Activated T-helper 17 cell treated with anti-CD3 and anti-CD28 coated beads, Interleukin-2, amount 50 U/mL, for 72 hours (primary cell): Measurements from ENCODE around the gene SCO1. TPM values are rescaled to one million over a fixed set of nuclear protein-coding genes. Genes with fewer than 3 reads are reported as not detected.
"Not testable (repeated sequence)": the region's sequence is repeated elsewhere in the genome, so short reads cannot be mapped to it uniquely, and the experiment has no call there.

ENCODE experiments used
- ATAC-seq: fragments of 150-1000 bp; cut with Tn5 transposase; replicated peaks from 2 replicates; pipeline ENCODE4 v1.10.0; 2021; ENCODE audit warnings: mild to moderate bottlenecking, moderate library complexity
- H3K27ac Mint-ChIP-seq: one replicate; pipeline ENCODE4 v1.8.0; 2022; ENCODE audit warnings: mixed read lengths
- H3K27me3 Mint-ChIP-seq: one replicate; pipeline ENCODE4 v1.8.0; 2022; ENCODE audit warnings: mixed read lengths
- H3K36me3 Mint-ChIP-seq: one replicate; pipeline ENCODE4 v1.8.0; 2022; ENCODE audit warnings: low read depth, mild to moderate bottlenecking, mixed read lengths
- H3K4me1 Mint-ChIP-seq: one replicate; pipeline ENCODE4 v1.8.0; 2022; ENCODE audit warnings: mixed read lengths
- H3K4me3 Mint-ChIP-seq: one replicate; pipeline ENCODE4 v1.8.0; 2022; ENCODE audit warnings: mild to moderate bottlenecking, mixed read lengths
- H3K9me3 Mint-ChIP-seq: one replicate; pipeline ENCODE4 v1.8.0; 2022; ENCODE audit warnings: mixed read lengths
- total RNA-seq, 2 donors: library from RNA; stranded (reverse); gene quantifications; one replicate each; pipeline ENCODE4 v1.2.3, GENCODE V29; 2022

The SCO1 gene
- total RNA-seq, 2 donors from 2014 or later: 18.3 to 38.6 TPM

DNA sequence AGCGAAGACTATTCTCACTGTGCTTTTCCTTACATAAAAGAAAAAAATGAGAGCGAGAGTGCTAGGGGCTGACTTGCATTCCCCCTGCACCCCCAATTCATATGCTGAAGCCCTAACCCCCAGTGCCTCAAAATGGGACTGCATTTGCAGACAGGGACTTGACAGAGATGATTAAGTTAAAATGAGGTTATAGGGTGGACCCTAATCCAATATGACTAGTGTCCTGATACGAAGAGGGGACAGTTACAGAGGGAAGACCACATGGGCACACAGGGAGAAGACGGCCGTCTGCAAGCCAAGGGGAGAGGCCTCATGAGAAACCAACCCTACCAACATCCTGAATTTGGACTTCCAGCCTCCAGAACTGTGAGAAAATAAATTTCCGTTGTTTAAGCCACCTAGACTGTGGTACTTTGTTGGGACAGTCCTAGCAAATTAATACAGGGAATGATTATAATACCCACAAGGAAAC lies 34.1 kb upstream of the SCO1 start:
- ATAC-seq: no peak
- H3K4me1 Mint-ChIP-seq: peaks cover 4% of the 10 kb centered on the region
- H3K27me3 Mint-ChIP-seq: peaks cover 11% of the 10 kb centered on the region
- H3K36me3 Mint-ChIP-seq: no peaks in the 10 kb centered on the region
- no peaks in the 10 kb centered on the region for H3K9me3 Mint-ChIP-seq
- no peak overlapping the region for H3K27ac Mint-ChIP-seq
- H3K4me3 Mint-ChIP-seq: peak overlapping the region; percentile 82

DNA sequence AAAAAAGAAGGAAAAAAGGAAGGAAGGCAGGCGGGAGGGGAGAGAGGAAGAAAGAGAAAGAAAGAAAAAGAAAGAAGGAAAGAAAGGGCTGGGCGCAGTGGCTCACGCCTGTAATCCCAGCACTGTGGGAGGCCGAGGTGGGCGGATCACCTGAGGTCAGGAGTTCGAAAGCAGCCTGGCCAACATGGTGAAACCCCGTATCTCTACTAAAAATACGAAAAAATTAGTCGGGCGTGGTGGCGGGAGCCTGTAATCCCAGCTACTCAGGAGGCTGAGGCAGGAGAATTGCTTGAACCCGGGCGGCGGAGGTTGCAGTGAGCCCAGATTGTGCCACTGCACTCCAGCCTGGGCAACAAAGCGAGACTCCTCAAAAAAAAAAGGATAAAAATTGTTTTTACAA lies 32.9 kb upstream of the SCO1 start:
- H3K4me3 Mint-ChIP-seq: peak overlapping the region; percentile 82
- not testable (repeated sequence) for H3K4me1 Mint-ChIP-seq, H3K9me3 Mint-ChIP-seq, H3K36me3 Mint-ChIP-seq
- H3K27ac Mint-ChIP-seq: peak overlapping the region; percentile 86
- H3K27me3 Mint-ChIP-seq: peaks cover 11% of the 10 kb centered on the region
- peak; percentile 17 for ATAC-seq

DNA sequence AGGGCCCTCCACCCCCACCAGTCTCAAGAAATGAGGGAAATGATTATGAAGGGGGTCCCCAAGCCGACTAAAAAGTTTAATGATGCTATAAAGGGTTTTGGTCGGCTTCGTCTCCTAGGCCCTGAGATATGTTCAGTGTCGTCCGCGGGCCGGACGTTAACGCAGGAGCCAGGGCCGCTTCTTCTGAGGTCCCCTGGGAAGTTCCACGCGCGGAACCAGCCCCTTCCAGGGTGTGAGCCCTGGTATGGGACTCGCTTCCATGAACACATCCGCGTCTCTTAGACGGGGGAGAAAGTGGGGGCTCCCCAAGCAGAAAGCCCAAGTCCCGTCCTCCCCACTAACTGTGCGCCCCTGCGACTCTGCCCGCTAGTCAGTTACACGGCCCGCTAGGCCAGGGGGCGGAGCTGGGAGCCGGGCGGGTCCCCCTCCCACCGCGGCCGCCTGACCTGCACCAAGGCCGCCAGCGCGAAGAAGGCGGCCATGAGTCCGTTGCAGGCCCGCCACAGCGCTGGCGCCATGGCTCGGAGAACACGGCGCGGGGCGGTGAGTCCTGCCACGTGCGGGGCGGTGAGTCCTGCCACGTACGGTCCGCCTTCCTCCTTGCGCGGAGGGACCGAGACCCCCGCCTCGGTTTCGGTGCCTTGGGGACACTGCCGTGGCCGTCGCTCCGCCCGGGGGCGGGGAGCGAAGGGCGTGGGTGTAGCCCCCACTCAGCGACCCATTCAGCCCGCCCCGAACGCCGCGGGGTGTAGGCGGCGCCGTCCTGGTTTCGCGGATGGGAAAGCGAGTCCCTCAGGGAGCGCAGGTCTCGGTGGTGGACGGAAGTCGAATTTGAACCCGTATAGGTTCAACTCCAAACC lies 32.2 kb upstream of the SCO1 start, which contains the start of gene TMEM220:
Gene TMEM220 (minus strand): TSS at position 690 of the 860 bp plus-strand sequence. CDS start 172 bp downstream, at position 518.
- Mint-ChIP-seq H3K36me3 (no peaks in the 10 kb centered on the region), H3K9me3 (no peaks in the 10 kb centered on the region), H3K4me1 (peaks cover 4% of the 10 kb centered on the region), H3K27ac (peak within 1 kb of the TSS; percentile 86), H3K27me3 (peaks cover 10% of the 10 kb centered on the region), H3K4me3 (peak within 1 kb of the TSS; percentile 82)
- peak; percentile 69 for ATAC-seq

DNA sequence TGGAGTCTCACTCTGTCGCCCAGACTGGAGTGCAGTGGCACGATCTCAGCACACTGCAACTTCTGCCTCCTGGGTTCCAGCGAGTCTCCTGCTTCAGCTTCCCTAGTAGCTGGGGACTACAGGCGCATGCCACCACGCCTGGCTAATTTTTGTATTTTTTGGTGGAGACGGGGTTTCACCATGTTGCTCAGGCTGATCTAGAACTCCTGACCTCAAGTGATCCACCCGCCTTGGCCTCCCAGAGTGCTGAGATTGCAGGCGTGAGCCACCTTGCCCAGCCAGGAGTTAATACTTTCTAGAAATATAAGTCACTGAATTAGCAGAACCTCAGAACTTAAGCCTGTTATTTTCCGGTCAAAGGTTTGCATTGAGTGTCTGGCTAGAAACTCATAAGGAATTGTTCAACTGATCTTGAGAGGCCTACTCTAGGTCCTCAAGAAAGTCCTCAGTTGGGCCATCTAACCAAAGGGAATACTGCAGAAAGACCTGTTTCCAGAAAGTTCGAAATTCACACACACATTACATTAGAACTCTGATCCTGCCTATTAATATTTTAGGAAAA lies 31.1 kb upstream of the SCO1 start:
- peaks cover 4% of the 10 kb centered on the region for H3K4me1 Mint-ChIP-seq
- H3K27me3 Mint-ChIP-seq: peaks cover 6% of the 10 kb centered on the region
- ATAC-seq: no peak
- H3K36me3 Mint-ChIP-seq: no peaks in the 10 kb centered on the region
- H3K4me3 Mint-ChIP-seq: no peak overlapping the region
- H3K9me3 Mint-ChIP-seq: no peaks in the 10 kb centered on the region
- H3K27ac Mint-ChIP-seq: no peak overlapping the region

DNA sequence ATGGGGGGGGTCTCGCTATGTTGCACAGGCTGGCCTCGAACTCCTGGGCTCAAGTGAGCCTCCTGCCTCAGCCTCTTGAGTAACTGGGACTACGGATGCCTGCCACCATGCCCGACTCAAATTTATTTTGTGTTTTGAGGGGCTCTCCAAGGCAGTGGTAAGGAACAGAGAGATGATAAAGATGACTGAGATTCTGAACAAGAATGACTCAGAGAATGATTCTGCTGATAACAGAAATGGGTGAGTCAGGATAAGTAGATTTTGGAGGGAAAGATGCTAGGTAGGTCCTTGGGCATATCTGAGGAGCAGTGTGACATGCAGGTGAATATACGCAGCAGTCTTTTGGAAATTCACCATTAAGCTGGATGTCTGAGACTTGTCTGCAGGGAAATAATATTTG lies 29.9 kb upstream of the SCO1 start:
- Mint-ChIP-seq H3K4me3 (no peak overlapping the region), H3K36me3 (no peaks in the 10 kb centered on the region), H3K9me3 (no peaks in the 10 kb centered on the region), H3K27me3 (peaks cover 3% of the 10 kb centered on the region), H3K27ac (no peak overlapping the region), H3K4me1 (peaks cover 4% of the 10 kb centered on the region)
- ATAC-seq: peak; percentile 70

DNA sequence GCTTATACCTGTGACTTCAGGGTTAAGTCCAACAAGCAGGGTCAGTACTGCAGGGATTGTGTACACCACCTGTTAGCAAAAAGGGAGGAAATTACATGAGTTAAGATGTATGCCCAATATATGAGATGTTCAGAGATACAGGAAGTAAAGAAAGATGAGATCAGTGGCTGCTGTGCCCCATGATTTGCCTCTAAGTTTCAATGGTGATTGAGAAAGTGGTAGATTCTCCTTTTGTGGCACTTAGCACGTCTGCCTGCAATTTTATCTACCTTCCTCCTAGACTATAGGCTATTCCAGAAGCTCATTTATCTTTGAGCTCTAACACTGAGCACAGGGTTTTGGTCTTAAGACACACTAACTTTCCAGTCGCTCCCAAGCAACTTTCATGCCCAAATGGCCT lies 28.9 kb upstream of the SCO1 start:
- Mint-ChIP-seq H3K27ac (no peak overlapping the region), H3K36me3 (no peaks in the 10 kb centered on the region), H3K4me1 (peaks cover 4% of the 10 kb centered on the region), H3K9me3 (no peaks in the 10 kb centered on the region), H3K27me3 (peaks cover 3% of the 10 kb centered on the region), H3K4me3 (no peak overlapping the region)
- no peak for ATAC-seq

DNA sequence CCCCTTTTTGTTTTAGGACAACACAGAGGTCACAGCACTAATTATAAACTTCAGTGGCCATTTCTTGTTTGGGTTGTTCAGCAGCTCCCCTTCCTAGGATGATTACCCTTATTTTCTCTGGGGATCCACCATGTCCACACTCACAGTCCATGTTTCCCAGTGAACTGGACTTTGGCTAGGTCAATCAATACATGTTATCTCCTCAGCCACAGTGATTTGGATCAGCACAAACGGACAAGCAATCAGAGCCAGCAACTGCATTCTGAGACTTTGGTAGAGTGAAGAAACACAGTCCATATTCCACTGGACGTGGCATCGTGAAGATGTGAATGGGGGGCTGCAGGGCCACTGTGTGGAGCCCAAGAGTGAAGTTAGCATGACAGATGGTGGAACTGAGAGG lies 27.9 kb upstream of the SCO1 start:
- no peaks in the 10 kb centered on the region for H3K27me3 Mint-ChIP-seq
- H3K4me1 Mint-ChIP-seq: no peaks in the 10 kb centered on the region
- no peak for ATAC-seq
- H3K36me3 Mint-ChIP-seq: no peaks in the 10 kb centered on the region
- no peak overlapping the region for H3K27ac Mint-ChIP-seq
- H3K4me3 Mint-ChIP-seq: no peak overlapping the region
- H3K9me3 Mint-ChIP-seq: no peaks in the 10 kb centered on the region

DNA sequence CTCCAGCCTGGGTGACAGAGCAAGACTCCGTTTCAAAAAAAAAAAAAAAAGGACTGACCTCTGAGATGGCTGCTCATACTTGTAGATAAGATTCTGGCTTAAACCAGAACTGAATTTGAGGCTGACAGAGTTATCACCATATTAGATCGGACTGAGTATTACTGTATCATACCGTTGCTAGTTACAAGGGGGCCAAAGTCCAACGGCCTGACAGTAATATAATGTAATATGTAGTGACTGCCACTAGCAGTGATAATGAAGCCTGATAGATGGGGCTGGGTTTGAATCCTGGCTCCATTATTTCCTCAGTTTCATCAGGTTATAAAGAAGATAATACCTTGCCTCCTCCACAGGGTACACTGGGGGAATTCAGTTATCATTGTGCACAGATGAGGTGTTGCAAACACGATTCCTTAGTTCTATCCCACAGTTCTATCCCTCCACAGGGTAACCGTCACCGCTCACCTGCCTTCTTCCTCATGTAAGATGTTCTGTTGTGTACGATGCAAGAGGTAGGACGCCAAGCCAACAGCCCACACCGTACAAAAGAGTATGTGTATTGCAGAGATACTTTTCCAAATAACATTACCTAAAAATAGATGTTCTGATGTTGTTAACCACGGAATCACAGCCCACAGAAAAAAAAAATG lies 27.3 kb upstream of the SCO1 start:
- Mint-ChIP-seq H3K27me3 (no peaks in the 10 kb centered on the region), H3K9me3 (no peaks in the 10 kb centered on the region), H3K4me1 (no peaks in the 10 kb centered on the region), H3K36me3 (no peaks in the 10 kb centered on the region), H3K27ac (no peak overlapping the region), H3K4me3 (no peak overlapping the region)
- no peak for ATAC-seq

DNA sequence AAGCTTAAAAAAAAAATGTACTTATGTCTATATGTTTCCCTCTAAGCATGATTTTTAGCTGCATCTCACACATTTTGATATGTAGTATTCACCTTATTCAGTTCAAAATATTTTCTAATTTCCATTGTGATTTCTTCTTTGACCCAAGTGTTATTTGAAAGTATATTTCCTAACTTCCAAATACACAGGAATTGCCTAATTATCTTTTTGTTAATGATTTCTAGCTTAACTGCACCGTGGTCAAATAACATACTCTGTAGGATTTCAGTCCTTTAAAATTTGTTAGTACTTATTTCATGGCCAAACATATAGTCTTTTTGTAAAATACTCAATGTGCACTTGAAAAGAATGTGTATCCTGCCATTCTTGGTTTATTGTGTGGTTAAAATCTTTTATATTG lies 21.2 kb upstream of the SCO1 start:
- Mint-ChIP-seq H3K27me3 (no peaks in the 10 kb centered on the region), H3K27ac (no peak overlapping the region), H3K4me3 (no peak overlapping the region), H3K9me3 (no peaks in the 10 kb centered on the region), H3K4me1 (no peaks in the 10 kb centered on the region), H3K36me3 (peaks cover 17% of the 10 kb centered on the region)
- ATAC-seq: no peak

DNA sequence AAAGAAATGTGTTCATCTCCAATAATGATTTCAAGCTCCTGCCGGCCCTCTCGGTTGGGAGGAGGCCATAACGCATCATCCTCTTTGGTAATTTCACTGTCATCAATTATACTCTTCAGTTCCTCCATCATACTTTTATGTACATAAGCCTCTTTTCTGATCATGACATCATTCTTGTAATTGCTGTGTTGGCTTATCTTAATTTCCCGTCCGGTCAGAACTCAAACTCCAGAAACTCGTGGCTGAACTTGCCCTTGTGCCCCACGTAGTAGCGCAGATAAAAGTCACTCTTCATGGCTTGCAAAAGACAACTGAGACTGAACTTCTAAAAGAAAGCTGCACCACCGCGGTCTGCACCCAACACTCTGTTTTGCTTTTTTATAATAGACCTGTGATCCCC lies 18.9 kb upstream of the SCO1 start:
- ATAC-seq: no peak
- peaks cover 40% of the 10 kb centered on the region for H3K36me3 Mint-ChIP-seq
- H3K9me3 Mint-ChIP-seq: no peaks in the 10 kb centered on the region
- no peak overlapping the region for H3K27ac Mint-ChIP-seq
- no peaks in the 10 kb centered on the region for H3K4me1 Mint-ChIP-seq
- no peaks in the 10 kb centered on the region for H3K27me3 Mint-ChIP-seq
- no peak overlapping the region for H3K4me3 Mint-ChIP-seq

DNA sequence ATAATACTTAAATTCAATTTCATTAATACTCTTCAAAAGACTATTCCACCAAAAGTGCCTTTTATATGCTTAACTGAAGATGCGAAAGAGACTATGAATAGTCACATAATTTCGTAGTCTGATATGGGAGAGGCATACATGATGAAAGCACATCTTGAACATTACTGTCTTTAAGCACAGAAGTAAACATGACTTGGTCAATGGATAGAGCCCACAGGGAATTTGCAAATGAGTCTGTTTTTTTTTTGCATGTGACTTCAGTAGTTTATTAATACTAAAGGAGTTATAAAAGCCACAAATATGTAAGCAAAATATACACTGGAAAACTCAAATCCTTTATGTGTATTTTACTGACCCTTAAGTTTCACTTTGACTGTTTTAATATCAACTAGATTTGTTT lies 16.0 kb upstream of the SCO1 start:
- H3K27ac Mint-ChIP-seq: no peak overlapping the region
- peaks cover 5% of the 10 kb centered on the region for H3K4me1 Mint-ChIP-seq
- ATAC-seq: no peak
- no peak overlapping the region for H3K4me3 Mint-ChIP-seq
- H3K36me3 Mint-ChIP-seq: peaks cover 68% of the 10 kb centered on the region
- H3K27me3 Mint-ChIP-seq: no peaks in the 10 kb centered on the region
- H3K9me3 Mint-ChIP-seq: no peaks in the 10 kb centered on the region

DNA sequence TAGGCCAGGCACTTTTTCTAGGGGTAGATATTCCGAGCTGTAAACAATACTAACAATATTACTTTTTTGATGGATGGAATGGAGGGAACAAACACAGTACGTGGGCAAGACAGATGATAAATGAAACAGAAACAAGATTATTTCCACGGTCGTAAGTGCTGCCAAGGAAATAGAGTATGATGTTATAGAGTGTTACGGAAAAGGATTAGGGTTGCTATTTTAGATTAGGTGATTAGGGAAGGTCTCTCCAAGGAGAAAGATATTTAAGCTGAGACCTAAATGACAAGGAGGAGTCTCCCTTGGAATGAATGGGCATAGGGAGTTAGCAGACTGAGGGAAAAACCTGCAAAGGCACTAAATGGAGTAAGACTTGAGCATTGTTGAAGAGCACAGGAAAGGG lies 8.4 kb upstream of the SCO1 start:
- ATAC-seq: no peak
- H3K36me3 Mint-ChIP-seq: peaks cover 87% of the 10 kb centered on the region
- peaks cover 23% of the 10 kb centered on the region for H3K4me1 Mint-ChIP-seq
- H3K27ac Mint-ChIP-seq: no peak overlapping the region
- H3K4me3 Mint-ChIP-seq: no peak overlapping the region
- H3K9me3 Mint-ChIP-seq: no peaks in the 10 kb centered on the region
- H3K27me3 Mint-ChIP-seq: no peaks in the 10 kb centered on the region

DNA sequence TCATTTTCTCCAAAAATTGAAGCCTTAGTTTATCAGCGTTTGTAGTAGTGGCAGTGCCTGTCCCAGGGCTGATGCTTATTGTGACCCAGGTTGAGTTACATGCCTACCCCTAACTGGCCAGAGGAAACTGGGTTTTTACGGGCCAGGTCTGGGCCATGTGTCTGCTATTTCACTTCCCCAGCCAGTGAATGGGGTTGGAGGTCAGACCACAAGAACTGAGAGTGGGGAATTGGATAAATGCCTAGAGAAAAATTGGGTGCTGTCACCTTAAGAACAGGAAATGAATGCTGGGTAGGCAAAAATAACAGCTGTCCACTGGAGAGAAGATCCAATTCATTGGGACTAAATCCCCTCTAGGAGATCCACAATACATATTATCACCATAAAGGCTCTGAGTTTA lies 5.2 kb upstream of the SCO1 start:
- no peak for ATAC-seq
- no peaks in the 10 kb centered on the region for H3K9me3 Mint-ChIP-seq
- peak overlapping the region; percentile 44 for H3K4me3 Mint-ChIP-seq
- peaks cover 62% of the 10 kb centered on the region for H3K36me3 Mint-ChIP-seq
- H3K4me1 Mint-ChIP-seq: peaks cover 29% of the 10 kb centered on the region
- H3K27ac Mint-ChIP-seq: peak overlapping the region; percentile 58
- H3K27me3 Mint-ChIP-seq: no peaks in the 10 kb centered on the region

DNA sequence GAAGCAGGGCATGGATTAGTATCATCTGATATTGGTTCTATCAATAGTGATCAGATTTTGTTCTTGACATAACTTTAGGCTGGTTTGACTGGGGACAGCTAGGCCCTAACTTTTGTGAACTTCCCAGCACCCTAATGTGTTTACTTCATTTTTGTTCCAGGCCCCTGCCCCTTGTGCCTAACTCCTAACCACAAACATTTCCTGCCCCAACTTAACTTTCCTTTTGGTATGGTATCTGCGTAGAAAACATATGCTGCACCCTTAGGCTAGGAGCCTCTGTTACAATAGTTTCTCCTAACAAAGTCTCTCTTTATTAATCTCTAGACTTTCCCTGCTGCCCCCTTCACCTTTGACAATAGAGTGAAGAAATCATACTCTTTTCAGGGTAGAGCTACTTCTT lies 2.5 kb upstream of the SCO1 start:
- H3K27me3 Mint-ChIP-seq: no peaks in the 10 kb centered on the region
- no peaks in the 10 kb centered on the region for H3K9me3 Mint-ChIP-seq
- peaks cover 22% of the 10 kb centered on the region for H3K4me1 Mint-ChIP-seq
- peak overlapping the region; percentile 79 for H3K4me3 Mint-ChIP-seq
- no peak for ATAC-seq
- peaks cover 43% of the 10 kb centered on the region for H3K36me3 Mint-ChIP-seq
- peak overlapping the region; percentile 93 for H3K27ac Mint-ChIP-seq
